ENCODE data around the gene BICDL2. TPM values are rescaled to one million over a fixed set of nuclear protein-coding genes. Genes with fewer than 3 reads are reported as not detected.

BICDL2 gene
- polyA plus RNA-seq, 1 donor from 2014 or later: 0.37 TPM

DNA sequence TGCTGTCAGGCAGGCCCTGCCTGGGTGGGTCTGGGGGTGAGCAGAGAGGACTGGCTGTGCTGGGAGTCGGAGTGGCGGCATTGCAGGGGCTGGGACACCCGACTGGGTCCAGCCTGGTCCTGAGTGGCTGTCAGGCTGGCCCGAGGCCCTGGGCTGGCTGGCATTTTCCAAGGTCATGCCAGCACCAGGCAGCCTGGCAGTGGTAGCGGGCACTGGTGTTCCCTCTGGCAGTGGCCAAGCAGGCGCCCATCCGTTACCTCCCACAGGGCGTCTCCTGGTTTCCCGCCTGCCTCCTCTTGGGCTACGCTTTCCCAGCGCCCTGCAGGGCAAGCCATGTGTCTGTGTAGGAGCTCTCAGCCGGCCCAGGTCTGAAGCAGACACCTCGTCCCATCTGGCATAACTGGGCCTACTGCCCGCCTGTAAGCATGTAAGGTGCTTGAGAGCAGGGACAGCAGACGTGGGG is 50.8 kb downstream of the BICDL2 start:
- Histone ChIP-seq H4K20me1 (ENCODE audit: insufficient read depth) (no peaks in the 10 kb centered on the region), H3K9ac (ENCODE audit: low read length) (no peak overlapping the region), H3K27me3 (ENCODE audit: insufficient read depth, low read depth, low read length) (no peaks in the 10 kb centered on the region), H2AFZ (ENCODE audit: low read depth, low read length) (no peak overlapping the region), H3K36me3 (ENCODE audit: insufficient read depth, low read length) (no peaks in the 10 kb centered on the region), H3K4me2 (ENCODE audit: low read length) (no peak overlapping the region), H3K79me2 (replicated peaks; ENCODE audit: insufficient read depth, low read length) (no peaks in the 10 kb centered on the region), H3K4me3 (ENCODE audit: low read length) (no peak overlapping the region), H3F3A (ENCODE audit: insufficient read depth, low read length, poor library complexity, severe bottlenecking) (no peaks in the 10 kb centered on the region), H3K27ac (ENCODE audit: low read length) (no peak overlapping the region), H3K9me3 (ENCODE audit: low read length) (no peaks in the 10 kb centered on the region), H3K9me2 (ENCODE audit: insufficient read depth, low read length) (no peaks in the 10 kb centered on the region)
- TF ChIP-seq, protein P1, sequence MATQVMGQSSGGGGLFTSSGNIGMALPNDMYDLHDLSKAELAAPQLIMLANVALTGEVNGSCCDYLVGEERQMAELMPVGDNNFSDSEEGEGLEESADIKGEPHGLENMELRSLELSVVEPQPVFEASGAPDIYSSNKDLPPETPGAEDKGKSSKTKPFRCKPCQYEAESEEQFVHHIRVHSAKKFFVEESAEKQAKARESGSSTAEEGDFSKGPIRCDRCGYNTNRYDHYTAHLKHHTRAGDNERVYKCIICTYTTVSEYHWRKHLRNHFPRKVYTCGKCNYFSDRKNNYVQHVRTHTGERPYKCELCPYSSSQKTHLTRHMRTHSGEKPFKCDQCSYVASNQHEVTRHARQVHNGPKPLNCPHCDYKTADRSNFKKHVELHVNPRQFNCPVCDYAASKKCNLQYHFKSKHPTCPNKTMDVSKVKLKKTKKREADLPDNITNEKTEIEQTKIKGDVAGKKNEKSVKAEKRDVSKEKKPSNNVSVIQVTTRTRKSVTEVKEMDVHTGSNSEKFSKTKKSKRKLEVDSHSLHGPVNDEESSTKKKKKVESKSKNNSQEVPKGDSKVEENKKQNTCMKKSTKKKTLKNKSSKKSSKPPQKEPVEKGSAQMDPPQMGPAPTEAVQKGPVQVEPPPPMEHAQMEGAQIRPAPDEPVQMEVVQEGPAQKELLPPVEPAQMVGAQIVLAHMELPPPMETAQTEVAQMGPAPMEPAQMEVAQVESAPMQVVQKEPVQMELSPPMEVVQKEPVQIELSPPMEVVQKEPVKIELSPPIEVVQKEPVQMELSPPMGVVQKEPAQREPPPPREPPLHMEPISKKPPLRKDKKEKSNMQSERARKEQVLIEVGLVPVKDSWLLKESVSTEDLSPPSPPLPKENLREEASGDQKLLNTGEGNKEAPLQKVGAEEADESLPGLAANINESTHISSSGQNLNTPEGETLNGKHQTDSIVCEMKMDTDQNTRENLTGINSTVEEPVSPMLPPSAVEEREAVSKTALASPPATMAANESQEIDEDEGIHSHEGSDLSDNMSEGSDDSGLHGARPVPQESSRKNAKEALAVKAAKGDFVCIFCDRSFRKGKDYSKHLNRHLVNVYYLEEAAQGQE (IDR thresholded peaks at IDR 0.05; ENCODE audit: borderline replicate concordance): no peak
- TF ChIP-seq RAD21 (conservative IDR thresholded peaks at IDR 0.05) (no peak), TAF1 (IDR thresholded peaks at IDR 0.05; ENCODE audit: low read depth) (no peak), EP300 (conservative IDR thresholded peaks at IDR 0.05; ENCODE audit: poor library complexity, severe bottlenecking) (no peak), MXI1 (conservative IDR thresholded peaks at IDR 0.05; ENCODE audit: poor library complexity, severe bottlenecking) (no peak)

DNA sequence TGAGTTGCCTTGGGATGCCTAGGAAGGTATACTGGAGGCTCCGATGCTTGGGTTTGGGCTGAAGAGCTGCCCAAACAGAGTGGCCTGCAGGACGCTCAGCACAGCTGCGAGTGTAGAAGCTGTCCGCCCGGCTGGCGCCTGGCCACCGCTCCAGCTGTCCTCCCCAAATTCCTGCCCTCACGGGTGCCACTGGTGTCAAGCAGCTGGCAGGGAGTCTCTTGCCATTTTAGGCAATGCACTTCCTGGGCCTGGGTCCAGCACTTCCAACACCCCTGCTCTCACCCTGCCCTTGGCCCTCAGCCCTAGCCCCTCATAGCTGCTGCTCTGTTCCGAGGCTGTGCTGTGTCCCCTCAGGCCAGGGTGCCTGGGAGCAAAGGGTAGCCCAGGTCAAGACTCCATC is 51.3 kb downstream of the BICDL2 start:
- no peak overlapping the region for H3K4me2 ChIP-seq (ENCODE audit: low read length)
- H2AFZ ChIP-seq (ENCODE audit: low read depth, low read length): no peak overlapping the region
- H3K36me3 ChIP-seq (ENCODE audit: insufficient read depth, low read length): no peaks in the 10 kb centered on the region
- no peak overlapping the region for H3K27ac ChIP-seq (ENCODE audit: low read length)
- H3F3A ChIP-seq (ENCODE audit: insufficient read depth, low read length, poor library complexity, severe bottlenecking): no peaks in the 10 kb centered on the region
- no peaks in the 10 kb centered on the region for H3K9me3 ChIP-seq (ENCODE audit: low read length)
- H4K20me1 ChIP-seq (ENCODE audit: insufficient read depth): no peaks in the 10 kb centered on the region
- H3K79me2 ChIP-seq (replicated peaks; ENCODE audit: insufficient read depth, low read length): no peaks in the 10 kb centered on the region
- no peak for TF ChIP-seq EP300 (conservative IDR thresholded peaks at IDR 0.05; ENCODE audit: poor library complexity, severe bottlenecking)
- TF ChIP-seq EZH2 (IDR thresholded peaks at IDR 0.05; ENCODE audit: borderline replicate concordance, insufficient read depth, low read length, poor library complexity, severe bottlenecking): no peak
- TF ChIP-seq POLR2AphosphoS5 (IDR thresholded peaks at IDR 0.05): no peak
- TF ChIP-seq TAF1 (IDR thresholded peaks at IDR 0.05; ENCODE audit: low read depth): no peak
- TF ChIP-seq SMC3 (conservative IDR thresholded peaks at IDR 0.05; ENCODE audit: poor library complexity): no peak
- TF ChIP-seq RAD21 (conservative IDR thresholded peaks at IDR 0.05): no peak
- TF ChIP-seq, protein P2, sequence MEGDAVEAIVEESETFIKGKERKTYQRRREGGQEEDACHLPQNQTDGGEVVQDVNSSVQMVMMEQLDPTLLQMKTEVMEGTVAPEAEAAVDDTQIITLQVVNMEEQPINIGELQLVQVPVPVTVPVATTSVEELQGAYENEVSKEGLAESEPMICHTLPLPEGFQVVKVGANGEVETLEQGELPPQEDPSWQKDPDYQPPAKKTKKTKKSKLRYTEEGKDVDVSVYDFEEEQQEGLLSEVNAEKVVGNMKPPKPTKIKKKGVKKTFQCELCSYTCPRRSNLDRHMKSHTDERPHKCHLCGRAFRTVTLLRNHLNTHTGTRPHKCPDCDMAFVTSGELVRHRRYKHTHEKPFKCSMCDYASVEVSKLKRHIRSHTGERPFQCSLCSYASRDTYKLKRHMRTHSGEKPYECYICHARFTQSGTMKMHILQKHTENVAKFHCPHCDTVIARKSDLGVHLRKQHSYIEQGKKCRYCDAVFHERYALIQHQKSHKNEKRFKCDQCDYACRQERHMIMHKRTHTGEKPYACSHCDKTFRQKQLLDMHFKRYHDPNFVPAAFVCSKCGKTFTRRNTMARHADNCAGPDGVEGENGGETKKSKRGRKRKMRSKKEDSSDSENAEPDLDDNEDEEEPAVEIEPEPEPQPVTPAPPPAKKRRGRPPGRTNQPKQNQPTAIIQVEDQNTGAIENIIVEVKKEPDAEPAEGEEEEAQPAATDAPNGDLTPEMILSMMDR (IDR thresholded peaks at IDR 0.05; ENCODE audit: poor library complexity, severe bottlenecking): no peak
- no peak for TF ChIP-seq MXI1 (conservative IDR thresholded peaks at IDR 0.05; ENCODE audit: poor library complexity, severe bottlenecking)
- TF ChIP-seq, protein P1 (IDR thresholded peaks at IDR 0.05; ENCODE audit: borderline replicate concordance): no peak
- no peaks in the 10 kb centered on the region for H3K9me2 ChIP-seq (ENCODE audit: insufficient read depth, low read length)
- no peak overlapping the region for H3K9ac ChIP-seq (ENCODE audit: low read length)
- no peak overlapping the region for H3K4me3 ChIP-seq (ENCODE audit: low read length)
- no peaks in the 10 kb centered on the region for H3K27me3 ChIP-seq (ENCODE audit: insufficient read depth, low read depth, low read length)
